SK-N-SH treated with all-trans-retinoic acid at 6 μM for 48 hours (cell line): ENCODE data around the gene GPHA2.

Experiments used
- ARNTL ChIP-seq: fragments of 450-650 bp; formaldehyde crosslinking; IDR thresholded peaks from 2 replicates; pipeline ENCODE4 v1.5.0; 2020; ENCODE audit warnings: low read depth, mild to moderate bottlenecking, moderate library complexity, borderline replicate concordance
- BACH2 ChIP-seq: fragments of 250-450 bp; sonication (Bioruptor Pico); IDR thresholded peaks from 2 replicates; pipeline ENCODE4 v1.9.0; 2021; ENCODE audit warnings: mild to moderate bottlenecking, borderline replicate concordance
- CREB5 ChIP-seq: fragments of 250-450 bp; sonication (Bioruptor Pico); IDR thresholded peaks from 2 replicates; pipeline ENCODE4 v1.5.1; 2020; ENCODE audit warnings: low read depth, mild to moderate bottlenecking, moderate library complexity
- CSDC2 ChIP-seq: fragments of 250-450 bp; sonication (Bioruptor Pico); IDR thresholded peaks from 2 replicates; pipeline ENCODE4 v1.5.0; 2020; ENCODE audit warnings: mild to moderate bottlenecking, moderate library complexity
- CSRNP3 ChIP-seq: fragments of 250-450 bp; sonication (Bioruptor Pico); IDR thresholded peaks from 2 replicates; pipeline ENCODE4 v1.5.1; 2021; ENCODE audit warnings: mild to moderate bottlenecking, moderate library complexity
- ESRRG ChIP-seq: fragments of 250-450 bp; sonication (Bioruptor Pico); IDR thresholded peaks from 2 replicates; pipeline ENCODE4 v1.6.1; 2021; ENCODE audit warnings: mild to moderate bottlenecking
- GLIS3 ChIP-seq: fragments of 250-450 bp; sonication (Bioruptor Pico); IDR thresholded peaks from 2 replicates; pipeline ENCODE4 v1.5.0; 2020; ENCODE audit warnings: mild to moderate bottlenecking, moderate library complexity
- PATZ1 ChIP-seq: fragments of 250-450 bp; sonication (Bioruptor Pico); IDR thresholded peaks from 2 replicates; pipeline ENCODE4 v1.8.0; 2020; ENCODE audit warnings: mild to moderate bottlenecking, moderate library complexity, borderline replicate concordance
- PPARA ChIP-seq: fragments of 250-450 bp; sonication (Bioruptor Pico); IDR thresholded peaks from 2 replicates; pipeline ENCODE4 v1.5.0; 2020; ENCODE audit warnings: mild to moderate bottlenecking, borderline replicate concordance
- TOX ChIP-seq: fragments of 250-450 bp; sonication (Bioruptor Pico); IDR thresholded peaks from 2 replicates; pipeline ENCODE4 v1.8.0; 2021; ENCODE audit warnings: mild to moderate bottlenecking, moderate library complexity, borderline replicate concordance
- ZC3H10 ChIP-seq: fragments of 250-450 bp; sonication (Bioruptor Pico); IDR thresholded peaks from 2 replicates; pipeline ENCODE4 v1.5.1; 2021; ENCODE audit warnings: mild to moderate bottlenecking, moderate library complexity
- ZFP3 ChIP-seq: fragments of 250-450 bp; sonication (Bioruptor Pico); IDR thresholded peaks from 2 replicates; pipeline ENCODE4 v1.5.0; 2020; ENCODE audit warnings: mild to moderate bottlenecking, moderate library complexity
- ZFP30 ChIP-seq: fragments of 450-650 bp; formaldehyde crosslinking; IDR thresholded peaks from 2 replicates; pipeline ENCODE4 v1.5.0; 2022; ENCODE audit warnings: mild to moderate bottlenecking, moderate library complexity
- ZNF8 ChIP-seq: fragments of 450-650 bp; formaldehyde crosslinking; IDR thresholded peaks from 2 replicates; pipeline ENCODE4 v1.5.0; 2020; ENCODE audit warnings: mild to moderate bottlenecking, moderate library complexity

GRCh38 chr11:64887757-64888405 lies 47.8 kb downstream of the GPHA2 start:
- TF ChIP-seq GLIS3 (CRISPR knock-in tag): no peak
- TF ChIP-seq ZNF8 (CRISPR knock-in tag): no peak
- no peak for TF ChIP-seq ZFP3
- no peak for TF ChIP-seq ARNTL (CRISPR knock-in tag)
- no peak for TF ChIP-seq ZFP30
- no peak for TF ChIP-seq CREB5 (CRISPR knock-in tag)
- peak; percentile 93; the same call in 1 of the 2 replicates for TF ChIP-seq PATZ1 (CRISPR knock-in tag)
- TF ChIP-seq ESRRG (CRISPR knock-in tag): no peak
- no peak for TF ChIP-seq BACH2 (CRISPR knock-in tag)
- TF ChIP-seq PPARA: no peak
- TF ChIP-seq ZC3H10 (CRISPR knock-in tag): no peak
- no peak for TF ChIP-seq TOX (CRISPR knock-in tag)
- no peak for TF ChIP-seq CSDC2 (CRISPR knock-in tag)
- no peak for TF ChIP-seq CSRNP3 (CRISPR knock-in tag)
